ENCODE measurements around the gene NIPAL1.
A peak's percentile ranks its signal among the peaks of the same experiment; 100 is the strongest.

NIPAL1 gene

DNA sequence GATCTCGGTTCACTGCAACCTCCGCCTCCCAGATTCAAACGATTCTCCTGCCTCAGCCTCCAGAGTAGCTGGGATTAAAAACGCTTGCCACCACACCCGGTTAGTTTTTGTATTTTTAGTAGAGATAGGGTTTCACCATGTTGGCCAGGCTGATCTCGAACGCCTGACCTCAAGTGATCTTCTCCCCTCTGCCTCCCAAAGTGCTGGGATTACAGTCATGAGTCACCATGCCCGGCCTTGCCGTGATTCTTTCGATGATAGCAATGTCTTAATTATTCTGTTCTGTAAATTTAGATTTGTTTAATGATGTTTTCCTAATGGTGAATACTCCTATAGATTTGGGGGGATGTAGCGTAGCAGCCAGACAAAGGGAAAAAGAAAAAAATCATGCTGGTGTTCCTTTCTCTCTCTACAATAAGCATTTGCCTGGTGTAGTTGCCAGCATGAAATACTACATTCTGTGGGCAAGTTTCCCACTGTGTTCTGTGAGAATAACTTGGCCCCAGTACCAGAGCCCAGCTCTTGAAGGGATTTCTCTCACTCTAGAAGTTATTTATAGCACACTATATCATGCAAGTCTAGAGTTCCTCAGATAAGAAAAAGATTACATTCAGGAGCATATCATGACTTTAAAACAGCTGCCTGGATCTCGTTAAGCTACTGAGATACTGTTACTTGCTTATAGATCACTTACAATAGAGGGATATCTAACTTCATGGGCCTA, 15.4 kb downstream of the NIPAL1 start:
- CTCF ChIA-PET: interaction anchor here (0.5 to 1.6 kb wide), 2 partner anchors 14 to 41 kb away, joined by 3 to 5 read pairs; no protein-coding TSS in a partner anchor
- POLR2A ChIA-PET (ENCODE audit: low non-redundant PET): no interaction called here
- DNase-seq (ENCODE audit: low spot score): no peak
- TF ChIP-seq, protein P1, sequence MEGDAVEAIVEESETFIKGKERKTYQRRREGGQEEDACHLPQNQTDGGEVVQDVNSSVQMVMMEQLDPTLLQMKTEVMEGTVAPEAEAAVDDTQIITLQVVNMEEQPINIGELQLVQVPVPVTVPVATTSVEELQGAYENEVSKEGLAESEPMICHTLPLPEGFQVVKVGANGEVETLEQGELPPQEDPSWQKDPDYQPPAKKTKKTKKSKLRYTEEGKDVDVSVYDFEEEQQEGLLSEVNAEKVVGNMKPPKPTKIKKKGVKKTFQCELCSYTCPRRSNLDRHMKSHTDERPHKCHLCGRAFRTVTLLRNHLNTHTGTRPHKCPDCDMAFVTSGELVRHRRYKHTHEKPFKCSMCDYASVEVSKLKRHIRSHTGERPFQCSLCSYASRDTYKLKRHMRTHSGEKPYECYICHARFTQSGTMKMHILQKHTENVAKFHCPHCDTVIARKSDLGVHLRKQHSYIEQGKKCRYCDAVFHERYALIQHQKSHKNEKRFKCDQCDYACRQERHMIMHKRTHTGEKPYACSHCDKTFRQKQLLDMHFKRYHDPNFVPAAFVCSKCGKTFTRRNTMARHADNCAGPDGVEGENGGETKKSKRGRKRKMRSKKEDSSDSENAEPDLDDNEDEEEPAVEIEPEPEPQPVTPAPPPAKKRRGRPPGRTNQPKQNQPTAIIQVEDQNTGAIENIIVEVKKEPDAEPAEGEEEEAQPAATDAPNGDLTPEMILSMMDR (conservative IDR thresholded peaks at IDR 0.05; ENCODE audit: low read depth): no peak
- no peak overlapping the region for H3K27ac ChIP-seq

DNA sequence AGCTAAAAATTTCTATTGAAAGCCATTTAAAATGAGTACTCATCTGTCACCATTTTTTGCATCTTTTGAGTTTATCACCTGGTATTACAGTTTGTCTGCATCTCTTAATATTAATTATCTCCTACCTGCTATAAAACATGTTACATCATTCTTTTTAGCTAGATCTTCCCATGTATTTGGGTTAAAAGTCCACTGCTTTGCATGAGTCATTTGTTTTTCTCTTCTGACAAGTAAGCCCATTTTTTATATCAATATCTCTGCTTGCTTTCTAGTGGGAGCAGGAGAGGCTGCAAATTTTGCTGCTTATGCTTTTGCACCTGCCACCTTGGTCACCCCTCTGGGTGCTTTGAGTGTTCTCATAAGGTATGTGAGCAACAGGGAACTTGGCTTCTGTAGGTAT, 16.1 kb downstream of the NIPAL1 start:
- TF ChIP-seq, protein P1 (conservative IDR thresholded peaks at IDR 0.05; ENCODE audit: low read depth): no peak
- POLR2A ChIA-PET (ENCODE audit: low non-redundant PET): no interaction called here
- CTCF ChIA-PET: interaction anchor here (1.6 kb wide), 1 partner anchor 15 kb away, joined by 5 read pairs; no protein-coding TSS in a partner anchor
- no peak for DNase-seq (ENCODE audit: low spot score)
- no peak overlapping the region for H3K27ac ChIP-seq

DNA sequence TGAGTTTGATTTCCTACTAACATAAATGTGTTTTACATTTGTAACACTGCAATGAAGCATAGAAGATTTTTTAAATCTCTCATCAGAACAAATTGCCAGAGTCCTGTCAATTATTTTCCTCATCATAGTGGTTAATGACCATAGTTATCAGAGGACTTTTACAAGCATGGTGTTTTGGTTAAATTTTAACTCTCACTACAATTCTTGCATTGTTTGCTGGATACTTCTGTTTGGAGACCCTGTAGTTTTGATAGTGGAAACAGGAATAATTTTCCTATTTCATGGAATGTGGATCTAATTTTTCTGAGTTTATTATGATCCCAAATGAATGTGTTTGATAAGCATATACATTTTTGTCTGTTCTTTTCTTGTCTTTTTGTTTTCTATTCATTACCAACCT, 16.8 kb downstream of the NIPAL1 start:
- no peak overlapping the region for H3K27ac ChIP-seq
- no peak for DNase-seq (ENCODE audit: low spot score)
- TF ChIP-seq, protein P1 (conservative IDR thresholded peaks at IDR 0.05; ENCODE audit: low read depth): no peak
- ChIA-PET CTCF (interaction anchor here (0.6 to 2.1 kb wide), 5 partner anchors 14 to 946 kb away, joined by 3 to 12 read pairs (median 3); no protein-coding TSS in a partner anchor), POLR2A (ENCODE audit: low non-redundant PET) (no interaction called here)

DNA sequence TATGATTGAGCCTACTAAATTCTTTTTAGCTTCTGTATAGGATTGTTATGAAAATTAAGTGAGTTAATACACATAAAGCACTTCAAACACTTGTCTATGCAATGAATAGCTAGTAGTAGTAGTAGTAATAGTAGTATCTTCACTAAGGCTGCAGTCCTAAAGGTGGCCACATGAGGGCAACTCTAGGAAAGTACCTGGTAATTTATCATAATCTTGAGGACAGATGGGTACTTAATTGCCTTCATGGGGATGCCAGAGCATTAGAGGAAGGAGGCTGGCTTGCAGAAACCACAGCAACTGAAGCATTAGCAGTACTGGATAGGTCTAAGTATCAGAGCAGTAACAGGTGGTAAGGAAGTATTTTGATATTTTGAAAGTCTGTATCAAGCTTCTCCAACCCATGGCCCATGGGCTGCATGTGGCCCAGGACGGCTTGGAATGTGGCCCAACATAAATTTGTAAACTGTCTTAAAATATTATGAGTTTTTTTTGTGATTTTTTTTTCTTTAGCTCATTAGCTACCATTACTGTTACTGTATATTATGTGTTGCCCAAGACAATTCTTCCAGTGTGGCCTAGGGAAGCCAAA, 17.3 kb downstream of the NIPAL1 start:
- CTCF ChIA-PET: interaction anchor here (0.6 to 2.1 kb wide), 7 partner anchors 13 to 945 kb away, joined by 3 to 12 read pairs (median 3); no protein-coding TSS in a partner anchor

DNA sequence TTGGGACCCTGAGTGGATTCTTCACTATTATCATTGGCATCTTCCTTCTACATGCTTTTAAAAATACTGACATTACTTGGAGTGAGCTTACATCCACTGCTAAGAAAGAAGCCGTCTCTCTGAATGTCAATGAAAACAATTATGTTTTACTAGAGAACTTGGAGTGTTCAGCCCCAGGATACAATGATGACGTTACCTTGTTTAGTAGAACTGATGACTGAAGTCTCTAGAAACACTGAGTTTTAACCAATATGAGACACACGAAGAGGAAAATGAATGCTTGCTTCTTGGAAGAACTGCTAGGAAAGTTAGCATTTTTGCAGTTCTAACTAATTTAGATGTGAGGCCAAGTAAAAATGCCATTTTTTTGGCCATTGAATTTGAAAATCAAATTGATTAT, 19.4 kb downstream of the NIPAL1 start:
- POLR2A ChIA-PET (ENCODE audit: low non-redundant PET): no interaction called here
- TF ChIP-seq, protein P1 (conservative IDR thresholded peaks at IDR 0.05; ENCODE audit: low read depth): no peak
- CTCF ChIA-PET: no interaction called here
- DNase-seq (ENCODE audit: low spot score): no peak
- H3K27ac ChIP-seq: no peak overlapping the region

More for the DNA sequence above, 17.3 kb downstream of the NIPAL1 start:
- TF ChIP-seq, protein P1 (conservative IDR thresholded peaks at IDR 0.05; ENCODE audit: low read depth): peak; percentile 55
- peak; percentile 36 for DNase-seq (ENCODE audit: low spot score)
- POLR2A ChIA-PET (ENCODE audit: low non-redundant PET): no interaction called here
- no peak overlapping the region for H3K27ac ChIP-seq

DNA sequence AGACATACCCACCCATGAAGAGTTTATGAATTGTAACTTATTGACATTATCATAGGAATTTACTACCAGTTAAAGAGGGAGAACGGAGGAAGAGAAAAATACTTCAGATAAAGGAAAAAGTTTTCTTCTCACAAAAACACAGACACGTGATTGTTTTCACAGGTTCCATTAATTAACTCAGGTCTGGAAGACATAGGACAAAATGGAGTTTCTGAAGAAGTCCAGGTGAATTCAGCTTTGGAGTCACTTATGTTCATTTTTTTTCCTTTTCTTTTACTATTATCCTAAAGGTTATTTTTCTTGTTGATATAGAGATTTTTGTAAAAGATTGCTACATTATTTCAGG, 20.5 kb downstream of the NIPAL1 start:
- H3K27ac ChIP-seq: no peak overlapping the region
- TF ChIP-seq, protein P1 (conservative IDR thresholded peaks at IDR 0.05; ENCODE audit: low read depth): no peak
- CTCF ChIA-PET: no interaction called here

More for the DNA sequence above, 20.5 kb downstream of the NIPAL1 start:
- DNase-seq (ENCODE audit: low spot score): no peak
- POLR2A ChIA-PET (ENCODE audit: low non-redundant PET): no interaction called here
